A673 (cell line): ENCODE results near the gene RASSF7.

Experiments
- EZH2 ChIP-seq: fragments of 200-600 bp; sonication (generic); IDR thresholded peaks from 2 replicates; pipeline ENCODE4 v1.6.1; 2017; ENCODE audit warnings: borderline replicate concordance, low read depth, mild to moderate bottlenecking, mixed read lengths, antibody characterized with exemption, low read length; ENCODE audit not compliant: poor library complexity, severe bottlenecking
- TF ChIP-seq, protein P1 (sequence below): fragments of 300-800, 200-600 bp; sonication (generic); conservative IDR thresholded peaks from 2 replicates; pipeline ENCODE4 v1.5.1; 2017; ENCODE audit warnings: low read depth, mild to moderate bottlenecking, antibody characterized with exemption, low read length, moderate library complexity, mixed read lengths

DNA sequence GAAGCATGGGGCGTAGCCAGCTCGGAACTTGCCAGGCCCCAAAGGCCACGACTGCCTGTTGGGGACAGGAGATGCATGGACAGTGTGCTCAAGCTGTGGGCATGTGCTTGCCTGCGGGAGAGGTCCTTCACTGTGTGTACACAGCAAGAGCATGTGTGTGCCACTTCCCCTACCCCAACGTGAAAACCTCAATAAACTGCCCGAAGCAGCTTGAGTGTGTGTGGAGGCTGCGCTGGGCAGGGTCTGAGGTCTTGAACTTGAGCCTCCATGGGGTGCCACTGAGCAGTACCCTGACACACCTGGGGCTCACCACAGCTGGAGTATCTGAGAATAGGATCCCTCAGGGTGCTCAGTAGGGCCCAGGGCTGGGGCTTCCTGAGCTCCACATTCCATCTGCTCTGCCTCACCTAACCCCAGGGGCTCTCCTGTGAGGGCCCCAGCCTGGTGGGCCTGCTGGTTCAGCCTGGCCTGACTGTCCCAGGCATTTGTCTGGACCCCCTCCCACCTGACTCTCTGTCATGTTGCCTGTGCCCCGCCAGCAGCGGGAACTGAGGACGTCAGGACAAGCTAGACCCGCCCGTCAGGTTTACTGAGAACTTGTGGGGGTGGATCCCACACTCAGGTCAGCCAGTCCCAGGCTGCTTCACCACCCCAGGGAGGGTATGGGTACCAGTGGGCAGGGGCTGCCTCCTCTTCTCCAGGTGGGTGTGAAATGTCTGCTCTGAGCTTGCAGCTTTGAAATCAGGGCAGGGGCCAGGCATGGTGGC is 3.2 kb downstream of the RASSF7 start:
- TF ChIP-seq, protein P1, sequence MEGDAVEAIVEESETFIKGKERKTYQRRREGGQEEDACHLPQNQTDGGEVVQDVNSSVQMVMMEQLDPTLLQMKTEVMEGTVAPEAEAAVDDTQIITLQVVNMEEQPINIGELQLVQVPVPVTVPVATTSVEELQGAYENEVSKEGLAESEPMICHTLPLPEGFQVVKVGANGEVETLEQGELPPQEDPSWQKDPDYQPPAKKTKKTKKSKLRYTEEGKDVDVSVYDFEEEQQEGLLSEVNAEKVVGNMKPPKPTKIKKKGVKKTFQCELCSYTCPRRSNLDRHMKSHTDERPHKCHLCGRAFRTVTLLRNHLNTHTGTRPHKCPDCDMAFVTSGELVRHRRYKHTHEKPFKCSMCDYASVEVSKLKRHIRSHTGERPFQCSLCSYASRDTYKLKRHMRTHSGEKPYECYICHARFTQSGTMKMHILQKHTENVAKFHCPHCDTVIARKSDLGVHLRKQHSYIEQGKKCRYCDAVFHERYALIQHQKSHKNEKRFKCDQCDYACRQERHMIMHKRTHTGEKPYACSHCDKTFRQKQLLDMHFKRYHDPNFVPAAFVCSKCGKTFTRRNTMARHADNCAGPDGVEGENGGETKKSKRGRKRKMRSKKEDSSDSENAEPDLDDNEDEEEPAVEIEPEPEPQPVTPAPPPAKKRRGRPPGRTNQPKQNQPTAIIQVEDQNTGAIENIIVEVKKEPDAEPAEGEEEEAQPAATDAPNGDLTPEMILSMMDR = no peak
- TF ChIP-seq EZH2 = no peak
